GM18526 (cell line): Measurements from ENCODE around the gene GPS2.

Experiments
- POLR2A ChIP-seq: IDR thresholded peaks from 3 replicates; pipeline ENCODE4 v1.6.1; 2011; ENCODE audit not compliant: insufficient read length; ENCODE audit errors: extremely low read depth

The GPS2 gene

DNA sequence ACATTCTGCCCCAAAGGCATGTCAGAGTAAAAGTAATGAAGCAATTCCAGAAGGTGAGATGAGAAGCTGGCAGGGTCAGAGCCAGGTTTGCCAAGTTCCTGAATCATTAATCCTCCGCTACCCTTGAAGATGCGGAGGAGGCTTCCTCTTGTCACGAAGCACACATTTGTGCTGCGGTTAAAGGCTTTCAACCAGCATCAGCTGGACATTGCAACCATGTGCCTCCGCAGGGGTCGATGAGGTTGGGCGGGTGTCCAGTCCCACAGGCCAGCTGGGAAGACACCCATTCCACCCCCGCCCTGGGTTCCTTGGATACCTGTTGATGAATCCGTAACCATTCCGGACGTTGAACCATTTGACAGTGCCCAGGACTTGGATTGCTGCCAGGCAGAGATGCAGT is 22.0 kb downstream of the GPS2 start:
- no peak for TF ChIP-seq POLR2A

DNA sequence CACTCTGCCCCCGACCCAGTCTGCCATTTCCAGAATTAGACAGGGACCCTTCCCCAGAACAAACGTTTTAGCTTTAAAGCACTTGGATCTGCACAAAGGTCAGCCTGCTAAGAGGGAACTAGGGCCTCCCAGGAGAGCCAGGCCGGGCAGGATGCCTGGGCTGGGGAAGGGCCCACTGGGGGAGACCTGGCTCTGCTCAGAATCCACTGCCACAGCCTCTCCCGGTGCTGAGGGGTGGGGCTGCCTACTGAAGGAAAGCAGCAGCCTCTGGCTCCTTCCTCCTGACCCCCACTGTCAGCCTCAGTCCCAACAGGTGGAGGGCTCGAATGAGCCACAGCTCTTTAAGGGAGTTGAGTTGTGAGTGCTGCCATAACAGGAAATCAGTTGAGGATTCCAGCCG is 22.4 kb downstream of the GPS2 start:
- TF ChIP-seq POLR2A: no peak

DNA sequence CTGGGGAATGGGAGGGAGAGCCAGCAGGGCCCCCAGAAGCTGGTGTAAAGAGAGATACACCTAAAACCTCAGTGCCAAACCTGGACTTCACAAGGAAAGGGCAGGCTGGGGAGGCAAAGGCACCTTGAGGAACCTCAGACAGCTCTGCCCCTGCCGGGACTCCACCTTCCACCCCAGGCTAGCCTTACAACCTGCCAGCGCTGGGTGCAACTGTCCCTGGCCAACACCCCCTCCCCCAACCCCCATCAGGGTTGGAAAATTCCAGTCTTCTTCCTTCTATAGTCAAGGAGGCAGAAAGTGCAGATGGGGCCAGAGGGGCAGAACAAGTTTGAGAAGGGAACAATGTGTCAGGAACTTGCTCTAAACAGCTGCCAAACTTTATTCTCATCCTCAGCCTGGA is 23.0 kb downstream of the GPS2 start:
- no peak for TF ChIP-seq POLR2A

GRCh38 chr17:7290685-7291084 is 24.5 kb downstream of the GPS2 start:
- TF ChIP-seq POLR2A: no peak

- TF ChIP-seq POLR2A: no peak
These were observed 25.0 kb downstream of the GPS2 start for GRCh38 chr17:7290166-7290565.

DNA sequence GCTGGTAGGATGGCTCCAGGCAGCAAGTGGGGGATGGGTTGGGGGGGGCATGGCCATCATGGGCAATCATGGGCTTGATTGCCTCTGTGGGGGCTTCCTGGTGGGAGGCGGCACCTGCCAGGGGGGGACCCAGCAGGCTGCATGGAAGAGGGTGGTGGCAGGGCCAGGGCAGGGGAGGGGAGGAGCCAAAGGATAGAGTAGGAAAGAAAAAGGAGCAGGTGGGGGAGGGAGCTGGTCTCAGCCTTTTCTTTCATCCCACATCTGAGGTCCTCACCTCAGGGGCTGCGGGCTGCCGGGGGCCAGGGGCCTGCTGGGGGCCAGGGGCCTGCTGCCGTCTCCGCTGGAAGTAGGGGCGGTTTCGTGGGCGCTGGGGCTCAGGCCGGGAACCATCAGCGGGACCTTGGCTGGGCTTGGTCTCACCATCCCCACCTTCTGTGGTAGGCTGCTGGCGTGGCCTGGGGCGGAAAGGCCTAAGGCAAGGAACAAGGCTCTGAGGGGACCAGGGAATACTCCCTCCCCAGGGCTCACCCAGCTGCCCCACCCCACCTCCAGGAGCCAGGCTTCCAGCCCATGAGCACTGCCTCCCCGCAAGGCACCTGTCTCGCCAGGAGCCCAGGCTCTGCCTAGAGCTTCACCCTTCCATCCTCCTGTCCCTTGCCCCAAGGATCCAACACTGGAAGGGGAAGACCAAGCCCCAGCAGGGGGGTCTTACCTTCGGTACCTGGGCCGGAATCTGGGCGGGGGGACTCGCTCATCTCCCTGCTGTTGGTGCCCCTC is 25.7 kb downstream of the GPS2 start:
- TF ChIP-seq POLR2A: no peak

DNA sequence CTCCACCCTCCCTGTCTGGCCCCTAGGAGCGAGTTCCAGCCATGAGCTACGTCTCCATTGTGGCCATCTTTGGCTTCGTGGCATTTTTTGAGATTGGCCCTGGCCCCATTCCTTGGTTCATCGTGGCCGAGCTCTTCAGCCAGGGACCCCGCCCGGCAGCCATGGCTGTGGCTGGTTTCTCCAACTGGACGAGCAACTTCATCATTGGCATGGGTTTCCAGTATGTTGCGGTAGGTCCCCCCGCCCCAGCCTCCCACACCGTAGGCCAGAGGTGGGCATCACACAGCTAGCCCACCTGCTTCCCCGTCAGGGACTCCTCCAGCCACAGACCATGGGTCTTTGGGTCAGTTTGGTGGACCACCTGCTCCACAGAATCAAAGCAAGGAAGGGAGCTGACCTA is 29.5 kb downstream of the GPS2 start:
- no peak for TF ChIP-seq POLR2A

DNA sequence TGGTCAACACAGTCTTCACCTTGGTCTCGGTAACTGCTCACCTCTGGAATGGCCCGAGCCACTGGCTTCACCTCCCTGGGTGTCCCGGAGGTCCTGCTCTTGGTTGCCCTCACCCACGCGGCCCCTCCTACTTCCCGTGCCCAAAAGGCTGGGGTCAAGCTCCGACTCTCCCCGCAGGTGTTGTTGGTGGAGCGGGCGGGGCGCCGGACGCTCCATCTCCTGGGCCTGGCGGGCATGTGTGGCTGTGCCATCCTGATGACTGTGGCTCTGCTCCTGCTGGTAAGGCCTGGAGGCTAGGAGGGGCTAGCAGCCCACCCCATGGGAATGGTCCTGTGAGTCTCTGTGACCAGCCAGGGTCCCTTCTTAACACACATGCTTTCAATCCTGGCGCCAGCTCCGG is 30.2 kb downstream of the GPS2 start:
- TF ChIP-seq POLR2A: no peak

- no peak for TF ChIP-seq POLR2A
These were observed 31.5 kb downstream of the GPS2 start for GRCh38 chr17:7283471-7284216.

DNA sequence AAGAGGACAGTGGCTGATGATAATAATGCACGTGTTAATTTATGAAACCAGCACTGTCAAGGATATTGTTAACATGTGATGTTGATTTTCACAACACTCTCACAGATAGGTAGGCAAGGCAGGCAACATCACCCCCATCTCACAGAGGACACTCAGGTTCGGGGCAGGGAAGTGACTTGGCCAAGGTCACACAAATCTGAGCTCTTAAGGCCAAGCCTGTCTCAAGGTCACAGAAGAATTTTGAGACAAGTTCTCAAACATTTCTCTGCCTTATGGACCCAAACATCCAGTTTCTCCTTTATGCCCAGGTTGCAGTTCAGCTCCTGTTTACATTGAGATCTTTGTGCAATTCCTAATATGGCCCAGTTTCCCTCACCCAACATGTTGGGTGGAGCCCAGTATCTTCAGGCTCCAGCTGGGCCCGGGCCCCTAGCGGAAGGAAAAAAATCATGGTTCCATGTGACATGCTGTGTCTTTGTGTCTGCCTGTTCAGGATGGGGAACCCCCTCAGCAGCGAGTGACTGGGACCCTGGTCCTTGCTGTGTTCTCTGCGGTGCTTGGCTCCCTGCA is 32.3 kb downstream of the GPS2 start:
- no peak for TF ChIP-seq POLR2A

- no peak for TF ChIP-seq POLR2A
These were observed 33.0 kb downstream of the GPS2 start for GRCh38 chr17:7281953-7282751.

DNA sequence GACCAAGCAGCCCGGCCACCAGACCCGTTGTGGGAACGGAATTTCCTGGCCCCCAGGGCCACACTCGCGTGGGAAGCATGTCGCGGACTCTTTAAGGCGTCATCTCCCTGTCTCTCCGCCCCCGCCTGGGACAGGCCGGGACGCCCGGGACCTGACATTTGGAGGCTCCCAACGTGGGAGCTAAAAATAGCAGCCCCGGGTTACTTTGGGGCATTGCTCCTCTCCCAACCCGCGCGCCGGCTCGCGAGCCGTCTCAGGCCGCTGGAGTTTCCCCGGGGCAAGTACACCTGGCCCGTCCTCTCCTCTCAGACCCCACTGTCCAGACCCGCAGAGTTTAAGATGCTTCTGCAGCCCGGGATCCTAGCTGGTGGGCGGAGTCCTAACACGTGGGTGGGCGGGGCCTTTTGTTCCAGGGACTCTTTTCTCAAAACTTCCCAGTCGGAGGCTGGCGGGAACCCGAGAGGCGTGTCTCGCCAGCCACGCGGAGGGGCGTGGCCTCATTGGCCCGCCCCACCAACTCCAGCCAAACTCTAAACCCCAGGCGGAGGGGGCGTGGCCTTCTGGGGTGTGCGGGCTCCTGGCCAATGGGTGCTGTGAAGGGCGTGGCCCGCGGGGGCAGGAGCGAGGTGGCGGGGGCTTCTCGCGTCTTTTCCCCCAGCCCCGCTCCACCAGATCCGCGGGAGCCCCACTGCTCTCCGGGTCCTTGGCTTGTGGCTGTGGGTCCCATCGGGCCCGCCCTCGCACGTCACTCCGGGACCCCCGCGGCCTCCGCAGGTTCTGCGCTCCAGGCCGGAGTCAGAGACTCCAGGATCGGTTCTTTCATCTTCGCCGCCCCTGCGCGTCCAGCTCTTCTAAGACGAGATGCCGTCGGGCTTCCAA is 33.8 kb downstream of the GPS2 start, which contains the start of gene SLC2A4:
TSS of gene SLC2A4 (plus strand) at position 645 of the 879 bp plus-strand sequence. CDS start at position 862, 217 bp downstream.
- TF ChIP-seq POLR2A: no peak

- TF ChIP-seq POLR2A: no peak
These were observed 34.6 kb downstream of the GPS2 start for GRCh38 chr17:7280519-7281073.

DNA sequence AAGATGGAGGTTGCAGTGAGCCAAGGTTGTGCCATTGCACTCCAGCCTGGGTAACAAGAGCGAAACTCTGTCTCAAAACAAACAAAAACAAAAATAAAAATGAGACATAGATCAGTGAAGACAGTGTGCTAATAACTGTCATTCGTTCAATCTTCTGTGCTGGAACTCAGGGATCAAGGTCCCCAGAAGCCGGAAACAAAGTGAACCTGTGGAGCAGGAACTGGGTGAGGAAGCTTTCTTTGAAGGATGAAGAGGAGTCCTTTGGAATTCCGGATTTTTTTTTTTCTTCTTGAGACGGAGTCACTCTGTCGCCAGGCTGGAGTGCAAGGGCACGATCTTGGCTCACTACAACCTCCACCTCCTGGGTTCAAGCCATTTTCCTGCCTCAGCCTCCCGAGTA is 35.7 kb downstream of the GPS2 start:
- TF ChIP-seq POLR2A: no peak
